ENCODE measurements around the gene C20orf202.
A peak's percentile ranks its signal among the peaks of the same experiment; 100 is the strongest.

C20orf202 gene

DNA sequence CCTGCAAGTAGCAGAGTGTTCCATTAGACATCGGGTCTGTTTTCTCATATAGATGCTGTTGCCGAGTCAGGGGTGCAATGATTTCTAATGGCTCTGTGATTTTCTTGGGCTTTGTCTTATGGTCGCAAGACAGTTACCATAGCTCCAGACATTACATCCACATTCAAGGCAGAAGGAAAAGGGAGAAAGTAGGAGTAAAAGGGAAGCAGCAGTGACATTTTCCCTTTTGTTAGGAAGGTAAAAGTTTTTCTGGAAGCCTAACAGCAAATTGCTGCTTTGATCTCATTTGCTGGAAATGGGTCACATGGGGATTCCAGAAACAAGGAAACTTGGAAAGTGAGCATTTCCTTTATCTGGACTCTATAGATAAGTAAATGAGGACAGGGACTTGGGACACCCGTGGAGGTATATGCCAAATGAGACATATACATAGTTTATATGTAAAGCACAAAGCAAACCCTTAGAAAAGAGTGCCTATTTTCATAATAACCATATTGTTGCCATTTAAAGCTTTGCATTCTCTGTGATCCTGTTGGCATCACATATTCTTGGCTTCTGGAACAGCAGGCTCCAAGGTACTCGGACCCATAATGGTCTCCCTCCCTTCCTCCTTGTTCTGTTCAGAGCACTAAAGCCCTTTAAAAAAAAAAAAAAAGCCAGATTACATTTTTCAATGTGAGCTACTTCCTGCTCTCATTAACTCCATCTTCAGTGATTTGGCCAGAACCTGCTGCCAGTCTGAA lies at the start of gene C20orf202:
TSS of gene C20orf202 (plus strand) at position 693 of the 743 bp plus-strand sequence. CDS start 132 bp downstream, outside the sequence.
- Histone ChIP-seq H3K27me3 (ENCODE audit: low read depth) (no peaks in the 10 kb centered on the region; the same call in 1 of the 2 replicates), H3K36me3 (replicated peaks) (no peaks in the 10 kb centered on the region), H3K9me3 (no peaks in the 10 kb centered on the region), H3K4me1 (no peaks in the 10 kb centered on the region), H3K4me3 (no peak within 1 kb of the TSS)
- no peak for DNase-seq (ENCODE audit: low spot score in 2 of 2)
- in situ Hi-C loops (cut with MboI; ENCODE audit: low sequenced_read_pairs): no loop called here

DNA sequence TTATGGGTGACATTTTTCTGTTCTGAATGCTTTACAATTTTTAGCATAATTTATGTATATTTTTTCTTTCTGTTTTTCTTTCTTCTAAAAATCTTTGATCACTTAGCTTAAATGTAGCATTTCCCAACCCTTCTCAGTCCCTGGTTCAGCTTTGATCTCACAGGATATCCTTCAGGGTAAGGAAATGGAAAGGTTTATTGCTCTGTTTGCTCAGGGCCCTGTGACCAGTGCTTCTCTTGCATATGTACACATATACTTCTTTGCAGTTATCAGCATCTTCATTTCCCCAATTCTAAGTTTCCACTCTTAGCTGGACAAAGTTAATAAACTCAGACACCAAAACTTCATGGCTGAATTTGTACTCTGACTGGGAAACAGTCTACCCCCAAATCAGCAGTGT lies 49.0 kb upstream of the C20orf202 start:
- H3K9me3 ChIP-seq: no peaks in the 10 kb centered on the region
- H3K4me1 ChIP-seq: no peaks in the 10 kb centered on the region
- peaks cover 19% of the 10 kb centered on the region for H3K36me3 ChIP-seq (replicated peaks)
- no peaks in the 10 kb centered on the region for H3K27me3 ChIP-seq (ENCODE audit: low read depth)
- in situ Hi-C loops (cut with MboI; ENCODE audit: low sequenced_read_pairs): no loop called here
- H3K4me3 ChIP-seq: no peak overlapping the region
- DNase-seq (ENCODE audit: low spot score in 2 of 2): no peak

DNA sequence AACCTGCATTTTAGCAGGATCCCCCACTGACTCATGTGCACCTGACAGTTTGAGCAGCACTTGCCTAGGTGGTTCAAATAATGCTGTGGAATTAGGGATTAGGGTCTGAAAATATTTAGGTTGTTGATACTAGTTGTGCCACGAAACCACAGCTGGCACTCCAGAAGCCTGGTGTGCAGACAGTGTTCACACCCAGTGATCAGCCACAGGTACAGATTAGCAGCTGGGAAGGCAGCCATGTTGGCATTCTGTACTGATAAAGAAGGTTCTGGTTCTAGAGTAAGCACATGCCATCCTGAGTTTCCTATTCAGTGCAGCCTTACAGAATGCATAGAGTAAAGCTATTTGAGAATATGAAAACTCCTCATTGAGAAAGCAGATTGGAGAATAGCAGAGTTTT lies 48.6 kb upstream of the C20orf202 start:
- H3K36me3 ChIP-seq (replicated peaks): peaks cover 17% of the 10 kb centered on the region
- H3K9me3 ChIP-seq: no peaks in the 10 kb centered on the region
- in situ Hi-C loops (cut with MboI; ENCODE audit: low sequenced_read_pairs): no loop called here

DNA sequence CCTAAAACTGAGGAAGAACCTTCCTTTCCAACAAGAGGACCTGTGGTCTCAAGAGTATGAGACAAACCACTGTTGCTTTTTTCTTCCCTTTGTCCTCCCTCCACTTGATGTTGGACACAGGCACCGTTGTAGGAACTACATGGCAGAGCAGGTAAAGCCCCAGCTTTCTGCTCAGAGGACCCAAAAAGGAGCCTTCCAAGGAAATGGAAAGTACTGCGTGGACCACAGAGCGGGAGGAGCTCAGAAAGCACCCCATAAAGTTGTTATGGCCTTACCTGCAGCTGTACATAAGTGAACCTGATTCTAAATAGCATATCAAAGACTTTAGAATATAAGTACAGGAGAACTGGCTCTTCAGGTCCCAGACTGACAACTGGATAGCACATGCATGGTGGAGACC lies 47.9 kb upstream of the C20orf202 start:
- peaks cover 17% of the 10 kb centered on the region for H3K36me3 ChIP-seq (replicated peaks)
- in situ Hi-C loops (cut with MboI; ENCODE audit: low sequenced_read_pairs): no loop called here
- H3K9me3 ChIP-seq: no peaks in the 10 kb centered on the region
- no peaks in the 10 kb centered on the region for H3K27me3 ChIP-seq (ENCODE audit: low read depth)
- H3K4me1 ChIP-seq: no peaks in the 10 kb centered on the region
- H3K4me3 ChIP-seq: no peak overlapping the region
- no peak for DNase-seq (ENCODE audit: low spot score in 2 of 2)

More for the DNA sequence above, 48.6 kb upstream of the C20orf202 start:
- Histone ChIP-seq H3K27me3 (ENCODE audit: low read depth) (no peaks in the 10 kb centered on the region), H3K4me3 (no peak overlapping the region), H3K4me1 (no peaks in the 10 kb centered on the region)
- no peak for DNase-seq (ENCODE audit: low spot score in 2 of 2)

DNA sequence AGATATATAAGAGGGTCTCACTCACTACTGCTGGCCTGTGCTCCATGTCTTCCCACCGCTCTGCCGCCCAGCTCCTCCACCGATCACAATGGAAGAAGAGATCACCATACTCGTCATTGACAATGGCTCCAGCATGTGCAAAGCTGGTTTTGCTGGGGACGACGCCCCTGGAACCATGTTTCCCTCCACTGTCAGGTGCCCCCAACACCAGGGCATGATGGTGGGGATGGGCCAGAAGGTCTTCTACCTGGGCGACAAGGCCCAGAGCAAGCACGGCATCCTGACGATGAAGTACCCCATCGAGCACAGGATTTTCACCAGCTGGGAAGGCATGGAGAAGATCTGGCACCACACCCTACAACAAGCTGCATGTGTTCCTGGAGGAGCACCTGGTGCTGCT lies 42.8 kb upstream of the C20orf202 start:
- no peak overlapping the region for H3K4me3 ChIP-seq
- no peaks in the 10 kb centered on the region for H3K9me3 ChIP-seq
- no peaks in the 10 kb centered on the region for H3K4me1 ChIP-seq
- no peak for DNase-seq (ENCODE audit: low spot score in 2 of 2)
- peaks cover 20% of the 10 kb centered on the region for H3K36me3 ChIP-seq (replicated peaks)
- no peaks in the 10 kb centered on the region for H3K27me3 ChIP-seq (ENCODE audit: low read depth)
- in situ Hi-C loops (cut with MboI; ENCODE audit: low sequenced_read_pairs): no loop called here

DNA sequence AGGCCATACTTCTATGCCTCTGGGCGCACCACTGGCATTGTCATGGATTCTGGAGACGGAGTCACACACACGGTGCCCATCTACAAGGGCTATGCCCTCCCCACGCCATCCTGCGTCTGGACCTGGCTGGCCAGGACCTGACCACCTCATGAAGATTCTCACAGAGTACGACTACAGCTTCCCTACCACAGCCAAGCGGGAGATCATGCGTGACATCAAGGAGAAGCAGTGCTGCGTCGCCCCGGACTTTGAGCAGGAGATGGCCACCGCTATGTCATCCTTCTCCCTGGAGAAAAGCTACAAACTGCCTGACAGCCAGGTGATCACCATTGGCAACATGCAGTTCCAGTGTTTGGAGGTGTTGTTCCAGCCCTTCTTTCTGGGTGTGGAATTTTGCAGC lies 42.3 kb upstream of the C20orf202 start:
- in situ Hi-C loops (cut with MboI; ENCODE audit: low sequenced_read_pairs): no loop called here
- no peaks in the 10 kb centered on the region for H3K4me1 ChIP-seq
- H3K36me3 ChIP-seq (replicated peaks): peaks cover 23% of the 10 kb centered on the region
- H3K27me3 ChIP-seq (ENCODE audit: low read depth): no peaks in the 10 kb centered on the region
- DNase-seq (ENCODE audit: low spot score in 2 of 2): no peak
- H3K4me3 ChIP-seq: no peak overlapping the region
- H3K9me3 ChIP-seq: no peaks in the 10 kb centered on the region

DNA sequence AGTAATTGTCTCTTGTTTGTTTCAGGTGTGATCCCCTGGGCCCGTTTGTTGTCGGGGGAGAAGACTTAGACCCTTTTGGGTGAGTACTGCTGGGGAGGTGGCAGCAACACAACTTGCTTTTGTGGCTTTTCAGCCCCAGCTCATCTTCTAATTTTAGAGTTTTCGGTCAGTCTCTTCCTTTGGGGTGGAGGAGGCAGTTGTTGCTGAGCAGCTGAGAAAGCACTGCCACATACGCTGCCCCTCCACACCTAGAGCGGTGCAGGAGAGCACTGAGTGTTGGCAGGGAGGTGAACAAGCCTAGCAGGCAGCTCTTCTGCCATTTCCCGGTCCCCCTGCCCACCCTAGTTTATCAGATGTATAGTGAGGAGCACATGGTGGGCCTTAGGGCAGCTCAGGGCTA lies 40.1 kb upstream of the C20orf202 start:
- in situ Hi-C loops (cut with MboI; ENCODE audit: low sequenced_read_pairs): no loop called here
- DNase-seq (ENCODE audit: low spot score in 2 of 2): no peak
- Histone ChIP-seq H3K4me1 (no peaks in the 10 kb centered on the region), H3K27me3 (ENCODE audit: low read depth) (no peaks in the 10 kb centered on the region), H3K9me3 (no peaks in the 10 kb centered on the region), H3K36me3 (replicated peaks) (peaks cover 41% of the 10 kb centered on the region), H3K4me3 (no peak overlapping the region)

DNA sequence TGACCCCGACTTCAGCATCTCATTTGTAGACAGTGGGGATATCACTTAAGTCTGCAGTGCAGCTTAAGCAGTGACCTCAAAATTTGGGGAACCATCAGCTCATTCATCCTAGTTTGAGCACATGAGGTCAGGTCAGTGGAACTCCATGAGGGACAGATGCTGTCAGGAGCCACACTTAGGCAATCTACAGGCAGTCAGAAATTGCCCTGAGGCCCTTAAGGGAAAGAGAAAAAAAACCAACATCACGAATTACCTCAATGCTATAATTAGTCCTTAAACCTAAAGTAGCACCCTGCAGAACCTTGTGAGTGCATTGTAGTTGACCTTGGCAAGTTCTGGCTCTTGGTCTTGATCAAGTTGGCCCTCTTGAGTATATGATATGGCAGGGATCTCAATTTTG lies 39.6 kb upstream of the C20orf202 start:
- no peak for DNase-seq (ENCODE audit: low spot score in 2 of 2)
- Histone ChIP-seq H3K4me1 (no peaks in the 10 kb centered on the region), H3K4me3 (no peak overlapping the region), H3K36me3 (replicated peaks) (peaks cover 47% of the 10 kb centered on the region), H3K9me3 (no peaks in the 10 kb centered on the region), H3K27me3 (ENCODE audit: low read depth) (no peaks in the 10 kb centered on the region)
- in situ Hi-C loops (cut with MboI; ENCODE audit: low sequenced_read_pairs): no loop called here

DNA sequence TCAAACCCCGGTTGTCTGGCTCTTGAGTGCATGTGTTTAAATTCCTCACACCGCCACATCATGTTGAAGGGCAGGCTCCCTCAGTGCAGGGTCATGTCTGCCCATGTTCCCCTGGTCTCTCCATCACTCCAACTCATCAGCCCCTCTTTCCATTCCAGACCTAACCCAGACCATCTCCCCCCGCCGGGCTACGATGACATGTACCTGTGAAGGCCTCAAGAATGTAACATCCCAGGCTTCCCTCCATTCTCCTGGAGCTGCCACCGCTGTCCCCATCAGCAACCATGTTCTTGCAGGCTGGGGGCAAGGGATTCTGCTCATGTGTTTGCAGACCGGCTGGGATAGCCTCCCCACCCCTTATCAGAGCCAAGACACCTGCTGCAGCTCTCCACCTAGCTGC lies 38.4 kb upstream of the C20orf202 start:
- Histone ChIP-seq H3K36me3 (replicated peaks) (peaks cover 56% of the 10 kb centered on the region), H3K4me1 (no peaks in the 10 kb centered on the region), H3K9me3 (no peaks in the 10 kb centered on the region), H3K4me3 (no peak overlapping the region), H3K27me3 (ENCODE audit: low read depth) (no peaks in the 10 kb centered on the region)
- in situ Hi-C loops (cut with MboI; ENCODE audit: low sequenced_read_pairs): no loop called here
- DNase-seq (ENCODE audit: low spot score in 2 of 2): no peak

DNA sequence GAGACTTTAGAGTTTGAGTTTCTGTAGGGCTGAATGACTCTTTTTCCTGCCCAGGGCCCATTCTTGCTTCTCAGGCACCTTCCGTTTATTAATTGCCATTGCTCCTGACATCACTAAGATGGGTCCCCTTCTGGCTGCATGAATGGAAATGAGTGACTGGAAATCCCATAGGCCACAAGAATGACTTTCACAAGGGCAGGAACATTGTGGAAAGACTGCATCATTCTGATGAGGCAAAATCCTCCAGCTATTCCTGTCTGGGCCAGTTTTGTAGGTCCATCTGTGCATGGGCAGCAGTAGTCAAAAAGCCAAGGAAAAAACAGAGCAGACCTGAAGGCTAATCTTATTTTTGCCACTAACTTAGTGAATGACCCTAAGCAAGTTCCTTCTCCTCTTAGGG lies 37.7 kb upstream of the C20orf202 start:
- Histone ChIP-seq H3K36me3 (replicated peaks) (peaks cover 58% of the 10 kb centered on the region), H3K9me3 (no peaks in the 10 kb centered on the region), H3K4me3 (no peak overlapping the region), H3K27me3 (ENCODE audit: low read depth) (no peaks in the 10 kb centered on the region), H3K4me1 (no peaks in the 10 kb centered on the region)
- no peak for DNase-seq (ENCODE audit: low spot score in 2 of 2)
- in situ Hi-C loops (cut with MboI; ENCODE audit: low sequenced_read_pairs): no loop called here

DNA sequence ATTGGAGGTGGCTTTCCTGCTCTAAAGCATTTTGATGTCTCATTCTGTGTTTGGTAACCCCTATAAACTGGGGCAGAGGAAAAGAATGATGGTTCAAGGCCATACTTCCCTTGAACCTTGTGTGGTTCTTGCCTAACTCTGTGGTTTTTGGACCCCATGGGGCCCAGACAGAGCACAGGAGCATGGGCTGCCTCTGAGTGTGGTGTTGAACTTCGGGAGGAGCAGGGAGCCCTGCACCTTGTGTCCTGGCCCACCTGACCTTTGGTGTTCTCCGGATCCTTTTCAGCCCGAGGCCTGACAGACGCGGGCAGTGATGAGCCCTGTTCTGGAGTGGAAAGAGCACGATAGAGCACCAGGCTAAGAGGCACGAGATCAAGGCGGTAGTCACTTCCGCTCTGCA lies 37.3 kb upstream of the C20orf202 start:
- DNase-seq (ENCODE audit: low spot score in 2 of 2): no peak
- H3K9me3 ChIP-seq: no peaks in the 10 kb centered on the region
- in situ Hi-C loops (cut with MboI; ENCODE audit: low sequenced_read_pairs): no loop called here
- no peaks in the 10 kb centered on the region for H3K4me1 ChIP-seq
- H3K36me3 ChIP-seq (replicated peaks): peaks cover 53% of the 10 kb centered on the region
- H3K4me3 ChIP-seq: no peak overlapping the region
- H3K27me3 ChIP-seq (ENCODE audit: low read depth): no peaks in the 10 kb centered on the region

DNA sequence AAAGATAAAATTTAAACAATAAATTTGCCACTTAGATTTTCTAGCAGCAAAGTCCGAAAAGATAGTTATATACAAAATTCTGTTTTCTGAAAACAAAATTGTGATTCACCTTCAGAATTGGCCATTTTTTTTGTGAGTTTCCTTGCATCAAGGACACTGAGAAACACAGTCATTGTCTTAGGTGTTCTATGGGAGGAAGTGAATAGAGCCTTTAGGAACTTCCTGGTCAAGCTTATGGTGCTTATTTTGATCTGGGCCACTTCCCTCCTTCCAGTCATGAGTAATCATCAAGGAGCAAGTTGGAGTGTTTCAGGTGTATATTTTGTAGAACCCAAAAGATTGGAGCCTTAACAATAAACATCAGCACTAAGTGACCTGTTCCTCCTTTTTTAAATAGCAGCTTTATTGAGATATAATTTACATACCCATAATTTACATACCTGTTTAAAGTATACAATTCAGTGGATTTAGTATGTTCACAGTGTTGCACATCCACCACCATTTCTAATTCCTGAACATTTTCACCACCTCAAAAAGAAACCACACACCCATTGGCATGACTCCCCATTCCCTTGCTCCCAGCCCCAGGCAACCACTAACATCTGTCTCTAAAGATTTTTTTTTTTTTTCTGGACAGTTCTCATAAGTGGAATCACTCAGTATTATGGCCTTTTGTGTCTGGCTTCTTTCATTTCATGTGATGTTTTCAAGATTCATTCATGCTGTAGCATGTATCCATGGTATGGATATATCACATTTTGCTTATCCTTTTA lies 36.1 kb upstream of the C20orf202 start:
- H3K9me3 ChIP-seq: no peaks in the 10 kb centered on the region

DNA sequence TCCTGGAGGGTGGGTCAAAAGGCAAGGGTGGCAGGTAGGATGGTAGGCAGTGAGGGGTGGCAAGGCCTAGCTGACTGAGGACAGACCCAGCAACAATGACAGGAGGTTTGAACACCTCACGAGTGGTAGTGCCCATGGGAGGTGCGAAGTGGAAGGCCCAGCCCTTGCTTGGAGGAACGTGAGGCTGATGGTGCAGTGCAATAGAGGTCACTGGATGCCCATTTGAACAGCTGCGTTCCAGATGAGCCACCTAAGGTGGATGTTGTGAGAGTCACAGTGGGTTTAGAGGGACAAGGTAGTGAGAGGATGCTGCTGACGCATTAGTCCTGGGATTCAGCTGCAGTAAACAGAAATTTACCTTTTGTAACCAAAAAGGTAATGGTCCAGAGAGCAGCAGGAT lies 34.0 kb upstream of the C20orf202 start:
- H3K4me1 ChIP-seq: no peaks in the 10 kb centered on the region
- in situ Hi-C loops (cut with MboI; ENCODE audit: low sequenced_read_pairs): no loop called here
- peaks cover 49% of the 10 kb centered on the region for H3K36me3 ChIP-seq (replicated peaks)
- DNase-seq (ENCODE audit: low spot score in 2 of 2): no peak
- H3K9me3 ChIP-seq: no peaks in the 10 kb centered on the region
- H3K27me3 ChIP-seq (ENCODE audit: low read depth): no peaks in the 10 kb centered on the region
- no peak overlapping the region for H3K4me3 ChIP-seq

More for the DNA sequence above, 36.1 kb upstream of the C20orf202 start:
- Histone ChIP-seq H3K4me1 (no peaks in the 10 kb centered on the region), H3K4me3 (no peak overlapping the region), H3K36me3 (replicated peaks) (peaks cover 51% of the 10 kb centered on the region), H3K27me3 (ENCODE audit: low read depth) (no peaks in the 10 kb centered on the region)
- DNase-seq (ENCODE audit: low spot score in 2 of 2): no peak
- in situ Hi-C loops (cut with MboI; ENCODE audit: low sequenced_read_pairs): no loop called here

DNA sequence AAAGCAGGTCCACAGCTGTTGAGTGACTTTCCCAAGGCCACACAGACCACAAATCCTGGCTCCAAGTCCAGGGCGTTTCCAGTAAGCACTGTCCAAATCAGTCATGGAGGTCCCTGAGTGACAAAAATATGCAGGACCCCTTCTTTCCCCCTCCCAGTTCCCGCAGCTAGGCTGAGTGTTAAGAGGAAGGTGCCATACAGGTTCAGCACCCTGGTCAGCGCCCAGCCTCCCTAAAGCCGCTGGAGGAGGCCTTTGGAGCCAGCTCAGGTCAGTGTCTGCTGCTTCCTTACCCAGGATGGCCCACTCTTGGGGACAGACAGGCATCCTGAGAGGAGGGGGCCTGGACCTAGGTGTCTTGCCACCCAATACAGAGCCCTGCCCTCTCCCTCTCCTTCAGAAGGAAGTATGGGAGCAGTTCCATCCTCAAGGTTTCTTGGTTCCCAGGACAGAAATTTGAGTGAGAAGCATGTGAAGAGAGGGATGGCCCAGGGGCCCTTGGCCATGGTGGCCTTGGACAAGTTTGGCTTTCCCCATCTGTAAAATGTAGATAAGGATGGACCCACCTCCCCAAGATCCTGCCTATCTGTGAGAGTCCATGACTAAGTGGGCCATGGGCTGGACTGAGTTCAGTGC lies 31.7 kb upstream of the C20orf202 start:
- peaks cover 32% of the 10 kb centered on the region for H3K36me3 ChIP-seq (replicated peaks)
- no peaks in the 10 kb centered on the region for H3K4me1 ChIP-seq
- peak in 1 of 2 experiments; percentile 67 for DNase-seq (ENCODE audit: low spot score in 2 of 2)
- in situ Hi-C loops (cut with MboI; ENCODE audit: low sequenced_read_pairs): no loop called here
- H3K4me3 ChIP-seq: no peak overlapping the region
- H3K27me3 ChIP-seq (ENCODE audit: low read depth): no peaks in the 10 kb centered on the region
- H3K9me3 ChIP-seq: no peaks in the 10 kb centered on the region

All from HAP-1 (cell line).